SK-N-SH (cell line): ENCODE data around the gene RCSD1.

Source experiments
- MAX ChIP-seq: IDR thresholded peaks from 2 replicates; pipeline ENCODE4 v1.4.0; 2012; ENCODE audit warnings: low read depth
- RFX5 ChIP-seq: IDR thresholded peaks from 2 replicates; pipeline ENCODE4 v1.6.1; 2012; ENCODE audit warnings: mild to moderate bottlenecking, improper control_type of control experiment, low read length
- SIN3A ChIP-seq: IDR thresholded peaks from 2 replicates; pipeline ENCODE4 v1.6.1; 2012; ENCODE audit warnings: low read depth, mild to moderate bottlenecking, low read length, moderate library complexity, borderline replicate concordance
- TF ChIP-seq, protein P1 (sequence below): fragments of 200-600 bp; sonication (generic); IDR thresholded peaks from 2 replicates; pipeline ENCODE4 v1.6.1; 2017; ENCODE audit warnings: antibody characterized with exemption, mild to moderate bottlenecking, moderate library complexity

DNA sequence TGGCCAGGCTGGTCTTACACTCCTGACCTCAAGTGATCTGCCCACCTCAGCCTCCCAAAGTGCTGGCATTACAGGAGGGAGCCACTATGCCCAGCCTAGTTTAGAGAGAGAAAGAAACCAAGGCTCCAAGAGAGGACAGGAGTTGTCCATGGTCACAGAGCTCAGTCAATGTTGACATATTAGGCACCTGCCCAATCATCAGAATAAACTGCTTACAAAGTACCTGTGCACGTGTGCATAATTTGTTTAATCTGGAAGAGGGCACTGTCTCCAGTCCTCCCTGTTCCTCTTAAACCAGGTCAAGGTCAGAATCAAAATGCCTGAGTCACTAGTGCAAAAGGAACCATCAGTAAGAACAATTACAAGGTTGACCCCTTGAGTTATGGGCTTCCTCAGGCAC lies 71.5 kb downstream of the RCSD1 start:
- TF ChIP-seq, protein P1, sequence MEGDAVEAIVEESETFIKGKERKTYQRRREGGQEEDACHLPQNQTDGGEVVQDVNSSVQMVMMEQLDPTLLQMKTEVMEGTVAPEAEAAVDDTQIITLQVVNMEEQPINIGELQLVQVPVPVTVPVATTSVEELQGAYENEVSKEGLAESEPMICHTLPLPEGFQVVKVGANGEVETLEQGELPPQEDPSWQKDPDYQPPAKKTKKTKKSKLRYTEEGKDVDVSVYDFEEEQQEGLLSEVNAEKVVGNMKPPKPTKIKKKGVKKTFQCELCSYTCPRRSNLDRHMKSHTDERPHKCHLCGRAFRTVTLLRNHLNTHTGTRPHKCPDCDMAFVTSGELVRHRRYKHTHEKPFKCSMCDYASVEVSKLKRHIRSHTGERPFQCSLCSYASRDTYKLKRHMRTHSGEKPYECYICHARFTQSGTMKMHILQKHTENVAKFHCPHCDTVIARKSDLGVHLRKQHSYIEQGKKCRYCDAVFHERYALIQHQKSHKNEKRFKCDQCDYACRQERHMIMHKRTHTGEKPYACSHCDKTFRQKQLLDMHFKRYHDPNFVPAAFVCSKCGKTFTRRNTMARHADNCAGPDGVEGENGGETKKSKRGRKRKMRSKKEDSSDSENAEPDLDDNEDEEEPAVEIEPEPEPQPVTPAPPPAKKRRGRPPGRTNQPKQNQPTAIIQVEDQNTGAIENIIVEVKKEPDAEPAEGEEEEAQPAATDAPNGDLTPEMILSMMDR, result no peak
- TF ChIP-seq MAX (no peak), SIN3A (no peak), RFX5 (no peak)
